CD4-positive, alpha-beta T cell (primary cell): Measurements from ENCODE around the gene CAPN9. TPM values are rescaled to one million over a fixed set of nuclear protein-coding genes. Genes with fewer than 3 reads are reported as not detected.

Experiments used
- ATAC-seq: fragments of 200-7000 bp; cut with Tn5 transposase; one replicate; pipeline ENCODE4 v1.10.0; 2022; ENCODE audit warnings: mild to moderate bottlenecking; ENCODE audit not compliant: poor library complexity
- CTCF ChIA-PET: fragments of 350-600 bp; sonication (Branson Sonifier 250); formaldehyde crosslinking; loops from one replicate; lab custom pipeline; 2021; ENCODE audit warnings: antibody characterized with exemption, inconsistent platforms; lab: Charles Lee
- POLR2A ChIA-PET: fragments of 350-600 bp; sonication (Branson Sonifier 250); formaldehyde crosslinking; loops from one replicate; lab custom pipeline; 2021; ENCODE audit warnings: antibody characterized with exemption, inconsistent platforms; lab: Charles Lee
- DNase-seq, 14 experiments: peaks; one replicate each; pipeline ENCODE4 v3.0.0-alpha.2; 2013 to 2020; ENCODE audit warnings: mixed read lengths in 2 of 14
- H3K27ac ChIP-seq, 2 donors: one replicate each; pipeline versions ENCODE4 v1.5.1 to v1.7.0; 2013; ENCODE audit warnings: low read length in 2 of 2, low read depth in 1 of 2, mild to moderate bottlenecking in 1 of 2
- H3K27me3 ChIP-seq, 2 experiments: 1 replicate in 1 of 2; 2 replicates in 1 of 2; pipeline versions ENCODE4 v1.6.1 to v1.7.0; 2013; ENCODE audit warnings: low read length in 2 of 2, control low read depth in 1 of 2, mild to moderate bottlenecking in 1 of 2, moderate library complexity in 1 of 2; ENCODE audit not compliant: insufficient read depth in 2 of 2, control insufficient read depth in 1 of 2
- H3K36me3 ChIP-seq: one replicate; pipeline ENCODE4 v1.6.1; 2013; ENCODE audit warnings: low read length, control low read depth; ENCODE audit not compliant: insufficient read depth
- H3K4me1 ChIP-seq: one replicate; pipeline ENCODE4 v1.6.1; 2013; ENCODE audit warnings: low read length, control low read depth; ENCODE audit not compliant: insufficient read depth
- H3K4me3 ChIP-seq: one replicate; pipeline ENCODE4 v1.5.1; 2013; ENCODE audit warnings: mild to moderate bottlenecking, low read length, moderate library complexity
- H3K9me3 ChIP-seq, 2 experiments: 1 replicate in 1 of 2; 2 replicates in 1 of 2; pipeline versions ENCODE4 v1.6.1 to v1.7.0; 2013; ENCODE audit warnings: low read length in 2 of 2, mild to moderate bottlenecking in 2 of 2, control low read depth in 1 of 2, moderate library complexity in 1 of 2; ENCODE audit not compliant: control insufficient read depth in 1 of 2, insufficient read depth in 1 of 2
- H3K27ac Mint-ChIP-seq: one replicate; pipeline ENCODE4 v1.8.0; 2020; ENCODE audit warnings: mixed read lengths
- H3K27me3 Mint-ChIP-seq: one replicate; pipeline ENCODE4 v1.8.0; 2021; ENCODE audit warnings: mixed read lengths
- H3K36me3 Mint-ChIP-seq: one replicate; pipeline ENCODE4 v1.8.0; 2021; ENCODE audit warnings: low read depth, mixed read lengths
- H3K4me1 Mint-ChIP-seq: one replicate; pipeline ENCODE4 v1.8.0; 2021; ENCODE audit warnings: low read depth, mixed read lengths
- H3K4me3 Mint-ChIP-seq: one replicate; pipeline ENCODE4 v1.8.0; 2020; ENCODE audit warnings: mild to moderate bottlenecking, mixed read lengths
- H3K9me3 Mint-ChIP-seq: one replicate; pipeline ENCODE4 v1.8.0; 2020; ENCODE audit warnings: mixed read lengths
- CTCF ChIP-seq: fragments of 200-600 bp; IDR thresholded peaks from one replicate; pipeline ENCODE4 v1.8.0; 2022; ENCODE audit warnings: antibody characterized with exemption, mild to moderate bottlenecking
- intact Hi-C, 2 experiments: fragments of 100-400 bp; cut with DNase I in 1 of 2; cut with micrococcal nuclease in 1 of 2; formaldehyde crosslinking; loops; one replicate each; pipeline versions ENCODE4 v1.15.1 to v1.9.0; 2023 to 2025; cut with DNase I, micrococcal nuclease
- total RNA-seq, 174 experiments: library from RNA in 2 of 174; stranded (reverse) in 2 of 174; gene quantifications; one replicate each; pipeline ENCODE4 v1.2.3 and lab custom pipeline; 2021 to 2026

Gene CAPN9
- total RNA-seq, 2 experiments from 2014 or later: not detected

- no peak overlapping the region for H3K4me3 Mint-ChIP-seq
- H3K4me1 Mint-ChIP-seq: no peaks in the 10 kb centered on the region
- Histone ChIP-seq H3K27me3 (peaks cover 0 to under 1% of the 10 kb centered on the region in 2 experiments), H3K9me3 (no peaks in the 10 kb centered on the region), H3K27ac (no peak overlapping the region), H3K36me3 (no peaks in the 10 kb centered on the region), H3K4me1 (no peaks in the 10 kb centered on the region), H3K4me3 (no peak overlapping the region)
- ChIA-PET CTCF (no interaction called here), POLR2A (no interaction called here)
- no peak for ATAC-seq
- H3K27me3 Mint-ChIP-seq: peaks cover 9% of the 10 kb centered on the region
- intact Hi-C loops: no loop called here
- no peak overlapping the region for H3K27ac Mint-ChIP-seq
- no peak for DNase-seq
- no peaks in the 10 kb centered on the region for H3K9me3 Mint-ChIP-seq
- no peaks in the 10 kb centered on the region for H3K36me3 Mint-ChIP-seq
- TF ChIP-seq CTCF: no peak
Observed at GRCh38 chr1:230728710-230729392, 18.3 kb upstream of the CAPN9 start.

- Histone ChIP-seq H3K27ac (no peak overlapping the region), H3K4me3 (no peak overlapping the region), H3K9me3 (no peaks in the 10 kb centered on the region), H3K36me3 (no peaks in the 10 kb centered on the region), H3K4me1 (no peaks in the 10 kb centered on the region), H3K27me3 (no peaks in the 10 kb centered on the region)
- no peaks in the 10 kb centered on the region for H3K36me3 Mint-ChIP-seq
- no peaks in the 10 kb centered on the region for H3K4me1 Mint-ChIP-seq
- TF ChIP-seq CTCF: no peak
- ATAC-seq (no peak), DNase-seq (no peak)
- H3K4me3 Mint-ChIP-seq: no peak overlapping the region
- H3K27me3 Mint-ChIP-seq: peaks cover 5% of the 10 kb centered on the region
- H3K27ac Mint-ChIP-seq: no peak overlapping the region
- intact Hi-C loops: no loop called here
- ChIA-PET CTCF (no interaction called here), POLR2A (no interaction called here)
- no peaks in the 10 kb centered on the region for H3K9me3 Mint-ChIP-seq
Observed at GRCh38 chr1:230730977-230731376, 16.2 kb upstream of the CAPN9 start.

- H3K9me3 Mint-ChIP-seq: no peaks in the 10 kb centered on the region
- Histone ChIP-seq H3K4me1 (no peaks in the 10 kb centered on the region), H3K4me3 (no peak overlapping the region), H3K36me3 (no peaks in the 10 kb centered on the region), H3K27ac (no peak overlapping the region), H3K9me3 (peaks cover 0 to 3% of the 10 kb centered on the region in 2 experiments), H3K27me3 (no peaks in the 10 kb centered on the region)
- no peak overlapping the region for H3K4me3 Mint-ChIP-seq
- POLR2A ChIA-PET: no interaction called here
- DNase-seq: no peak
- no peak overlapping the region for H3K27ac Mint-ChIP-seq
- CTCF ChIA-PET: no interaction called here
- no peak for TF ChIP-seq CTCF
- peaks cover 12% of the 10 kb centered on the region for H3K27me3 Mint-ChIP-seq
- no peaks in the 10 kb centered on the region for H3K4me1 Mint-ChIP-seq
- ATAC-seq: no peak
- intact Hi-C loops: no loop called here
- no peaks in the 10 kb centered on the region for H3K36me3 Mint-ChIP-seq
Observed at GRCh38 chr1:230735447-230735846, 11.7 kb upstream of the CAPN9 start.
